ENCODE data around the gene RS1. TPM values are rescaled to one million over a fixed set of nuclear protein-coding genes. Genes with fewer than 3 reads are reported as not detected.

The RS1 gene
- total RNA-seq, 2 donors from 2014 or later, result not detected

DNA sequence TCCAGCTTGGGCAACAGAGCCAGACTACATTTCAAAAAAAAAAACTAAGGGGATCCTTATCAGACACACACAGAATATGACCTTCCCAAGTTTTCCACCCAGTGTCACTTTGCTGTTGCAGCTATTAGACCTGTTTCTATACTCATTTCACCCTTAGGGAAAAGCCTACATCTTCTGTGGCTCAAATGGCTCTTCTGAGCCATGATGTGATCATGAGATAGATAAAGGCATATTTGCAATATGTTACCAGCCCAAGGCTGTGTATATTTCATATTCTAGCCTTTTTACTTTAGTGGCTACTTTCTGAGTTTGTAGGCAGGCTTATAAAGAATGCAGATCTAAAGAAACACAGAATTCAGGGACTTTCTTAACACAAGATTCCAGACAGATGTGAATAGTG is 19.3 kb downstream of the RS1 start:
- ATAC-seq (no peak), DNase-seq (no peak)
- no peaks in the 10 kb centered on the region for H3K36me3 Mint-ChIP-seq (ENCODE audit: low read depth)
- no peaks in the 10 kb centered on the region for H3K27me3 Mint-ChIP-seq
- no peaks in the 10 kb centered on the region for H3K4me1 Mint-ChIP-seq
- no peak overlapping the region for H3K27ac Mint-ChIP-seq
- H3K4me3 Mint-ChIP-seq, result no peak overlapping the region
- no peaks in the 10 kb centered on the region for H3K9me3 ChIP-seq (ENCODE audit: control insufficient read depth, low read length, poor library complexity, severe bottlenecking)

GRCh38 chrX:18650662-18651061 is 21.2 kb downstream of the RS1 start:
- ATAC-seq, result no peak

DNA sequence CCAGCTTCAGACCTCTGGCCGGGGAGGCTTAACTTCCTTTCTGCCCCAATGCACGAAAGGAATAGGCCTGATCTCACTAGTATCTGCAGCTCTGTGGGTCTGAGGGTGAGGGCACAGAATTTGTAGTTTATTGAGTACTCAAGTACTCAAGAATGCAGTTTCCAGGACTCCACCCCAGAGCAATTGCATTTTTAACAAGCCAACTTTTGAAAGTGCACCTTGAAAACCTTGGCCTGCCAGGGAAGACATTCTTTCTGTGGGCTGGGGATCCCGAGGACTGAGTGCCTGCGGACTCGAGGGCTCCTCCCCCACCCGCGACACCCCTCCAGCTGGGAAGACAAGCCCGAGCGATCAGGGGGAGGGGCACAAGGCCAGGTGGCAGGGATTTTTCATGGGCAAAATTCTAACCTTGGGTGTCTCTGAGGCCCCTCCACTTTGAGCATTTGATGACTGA is 22.4 kb downstream of the RS1 start:
- H3K9me3 ChIP-seq (ENCODE audit: control insufficient read depth, low read length, poor library complexity, severe bottlenecking), result no peaks in the 10 kb centered on the region
- Mint-ChIP-seq H3K36me3 (ENCODE audit: low read depth) (no peaks in the 10 kb centered on the region), H3K27ac (no peak overlapping the region), H3K4me1 (no peaks in the 10 kb centered on the region), H3K27me3 (no peaks in the 10 kb centered on the region), H3K4me3 (no peak overlapping the region)
- DNase-seq, result no peak
- ATAC-seq, result no peak

More at GRCh38 chrX:18650662-18651061, 21.2 kb downstream of the RS1 start:
- DNase-seq, result no peak
- Mint-ChIP-seq H3K36me3 (ENCODE audit: low read depth) (no peaks in the 10 kb centered on the region), H3K4me1 (no peaks in the 10 kb centered on the region), H3K27me3 (no peaks in the 10 kb centered on the region), H3K27ac (no peak overlapping the region), H3K4me3 (no peak overlapping the region)
- no peaks in the 10 kb centered on the region for H3K9me3 ChIP-seq (ENCODE audit: control insufficient read depth, low read length, poor library complexity, severe bottlenecking)

DNA sequence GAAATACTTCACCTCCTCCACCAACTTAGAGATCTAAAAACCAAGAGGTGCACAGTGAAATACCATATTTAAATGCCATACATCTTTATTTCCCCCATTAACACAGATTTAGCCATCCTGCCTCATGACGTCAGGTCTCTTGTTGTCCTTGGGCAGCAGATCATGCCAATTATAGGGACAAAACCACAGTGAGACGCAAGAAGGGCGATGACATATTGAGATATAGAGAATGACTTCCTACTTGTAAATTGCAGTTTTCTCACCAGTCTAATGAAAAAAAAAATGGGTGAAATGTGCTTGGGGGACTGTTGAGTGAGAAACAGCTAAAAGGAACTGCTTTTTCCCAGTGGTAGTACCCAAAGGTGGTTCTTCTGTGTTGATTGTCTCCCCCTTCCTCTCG is 24.3 kb downstream of the RS1 start:
- ATAC-seq (no peak), DNase-seq (no peak)
- H3K27me3 Mint-ChIP-seq, result no peaks in the 10 kb centered on the region
- H3K36me3 Mint-ChIP-seq (ENCODE audit: low read depth), result no peaks in the 10 kb centered on the region
- no peak overlapping the region for H3K4me3 Mint-ChIP-seq
- no peaks in the 10 kb centered on the region for H3K4me1 Mint-ChIP-seq
- H3K27ac Mint-ChIP-seq, result no peak overlapping the region
- no peaks in the 10 kb centered on the region for H3K9me3 ChIP-seq (ENCODE audit: control insufficient read depth, low read length, poor library complexity, severe bottlenecking)

DNA sequence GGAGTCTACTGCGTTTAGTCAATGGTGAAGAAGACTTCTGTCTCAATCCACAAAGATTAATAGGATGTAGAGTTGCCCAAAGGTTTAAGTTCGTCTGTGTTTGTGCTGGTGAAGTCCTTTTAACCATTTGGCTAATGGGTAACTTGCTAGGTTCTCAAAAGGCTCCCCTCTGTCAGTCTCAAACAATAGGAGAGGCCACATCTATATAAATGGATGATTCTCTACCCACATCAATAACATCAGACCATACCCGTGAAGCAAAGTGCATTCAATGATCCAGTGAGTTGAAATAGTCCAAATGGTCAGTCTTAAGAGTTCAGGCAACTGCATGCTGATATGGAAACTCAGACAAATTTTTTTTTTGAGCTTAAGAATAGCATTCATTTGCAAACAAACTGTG is 28.1 kb downstream of the RS1 start:
- no peak for DNase-seq
- H3K27me3 Mint-ChIP-seq, result no peaks in the 10 kb centered on the region
- H3K4me1 Mint-ChIP-seq, result no peaks in the 10 kb centered on the region
- no peak overlapping the region for H3K4me3 Mint-ChIP-seq
- H3K9me3 ChIP-seq (ENCODE audit: control insufficient read depth, low read length, poor library complexity, severe bottlenecking), result no peaks in the 10 kb centered on the region
- ATAC-seq, result no peak
- H3K27ac Mint-ChIP-seq, result no peak overlapping the region
- no peaks in the 10 kb centered on the region for H3K36me3 Mint-ChIP-seq (ENCODE audit: low read depth)

GRCh38 chrX:18643243-18643642 is 28.7 kb downstream of the RS1 start:
- Mint-ChIP-seq H3K27ac (no peak overlapping the region), H3K36me3 (ENCODE audit: low read depth) (no peaks in the 10 kb centered on the region), H3K4me3 (no peak overlapping the region), H3K27me3 (no peaks in the 10 kb centered on the region), H3K4me1 (no peaks in the 10 kb centered on the region)
- ATAC-seq, result no peak
- no peaks in the 10 kb centered on the region for H3K9me3 ChIP-seq (ENCODE audit: control insufficient read depth, low read length, poor library complexity, severe bottlenecking)
- no peak for DNase-seq

DNA sequence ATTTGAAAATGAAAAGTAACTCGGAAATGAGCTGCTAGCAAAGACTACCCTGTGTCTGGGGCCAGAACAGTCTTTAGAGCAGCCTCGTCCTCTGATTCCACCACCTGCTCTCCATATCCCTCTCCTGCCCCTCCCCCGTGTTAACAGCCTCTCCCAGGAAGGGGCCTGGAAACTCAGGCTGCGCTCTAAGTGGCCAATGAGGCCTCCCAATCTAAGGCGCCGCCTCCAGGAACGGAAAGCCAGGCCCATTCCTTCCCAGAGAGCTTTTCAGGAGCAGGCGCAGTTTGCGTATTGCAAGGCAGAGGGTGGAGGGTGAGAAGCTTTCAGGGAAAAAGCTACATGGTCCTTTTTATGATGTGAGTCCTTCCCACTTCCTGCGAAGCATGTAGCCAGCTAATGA is 31.2 kb downstream of the RS1 start:
- DNase-seq, result no peak

GRCh38 chrX:18639280-18639679 is 32.6 kb downstream of the RS1 start:
- H3K27me3 Mint-ChIP-seq, result no peaks in the 10 kb centered on the region
- H3K27ac Mint-ChIP-seq, result no peak overlapping the region
- ATAC-seq (no peak), DNase-seq (no peak)
- no peaks in the 10 kb centered on the region for H3K4me1 Mint-ChIP-seq
- no peaks in the 10 kb centered on the region for H3K9me3 ChIP-seq (ENCODE audit: control insufficient read depth, low read length, poor library complexity, severe bottlenecking)
- H3K4me3 Mint-ChIP-seq, result no peak overlapping the region
- H3K36me3 Mint-ChIP-seq (ENCODE audit: low read depth), result no peaks in the 10 kb centered on the region

More for the DNA sequence above, 31.2 kb downstream of the RS1 start:
- no peak overlapping the region for H3K27ac Mint-ChIP-seq
- no peak for ATAC-seq
- H3K9me3 ChIP-seq (ENCODE audit: control insufficient read depth, low read length, poor library complexity, severe bottlenecking), result no peaks in the 10 kb centered on the region
- H3K36me3 Mint-ChIP-seq (ENCODE audit: low read depth), result no peaks in the 10 kb centered on the region
- no peak overlapping the region for H3K4me3 Mint-ChIP-seq
- no peaks in the 10 kb centered on the region for H3K4me1 Mint-ChIP-seq
- H3K27me3 Mint-ChIP-seq, result no peaks in the 10 kb centered on the region

GRCh38 chrX:18638398-18638797 is 33.5 kb downstream of the RS1 start:
- H3K9me3 ChIP-seq (ENCODE audit: control insufficient read depth, low read length, poor library complexity, severe bottlenecking), result no peaks in the 10 kb centered on the region
- no peak for ATAC-seq

DNA sequence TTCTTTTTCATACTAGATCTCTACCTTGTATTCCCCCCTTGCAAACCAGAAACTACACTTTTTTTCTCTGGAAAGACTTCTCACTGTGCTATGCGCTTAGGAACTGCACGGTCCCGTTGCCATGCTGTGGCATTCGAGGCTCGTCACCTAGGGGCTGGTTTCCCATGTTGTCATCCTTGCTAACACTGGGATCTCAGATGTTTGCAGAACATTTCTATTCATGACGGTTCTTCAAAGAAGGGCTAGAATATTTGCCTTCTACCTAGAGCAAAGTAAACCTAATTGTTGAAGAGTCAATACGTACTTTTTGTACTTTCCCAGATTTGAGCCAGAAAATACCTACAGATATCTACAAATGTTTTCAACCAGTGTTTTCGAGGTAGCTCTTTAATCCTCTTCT is 41.0 kb downstream of the RS1 start:
- Mint-ChIP-seq H3K27ac (no peak overlapping the region), H3K27me3 (no peaks in the 10 kb centered on the region), H3K4me1 (no peaks in the 10 kb centered on the region), H3K36me3 (ENCODE audit: low read depth) (no peaks in the 10 kb centered on the region), H3K4me3 (no peak overlapping the region)
- H3K9me3 ChIP-seq (ENCODE audit: control insufficient read depth, low read length, poor library complexity, severe bottlenecking), result no peaks in the 10 kb centered on the region
- no peak for DNase-seq
- no peak for ATAC-seq

More at GRCh38 chrX:18638398-18638797, 33.5 kb downstream of the RS1 start:
- H3K4me1 Mint-ChIP-seq, result no peaks in the 10 kb centered on the region
- H3K4me3 Mint-ChIP-seq, result no peak overlapping the region
- H3K27me3 Mint-ChIP-seq, result no peaks in the 10 kb centered on the region
- H3K27ac Mint-ChIP-seq, result no peak overlapping the region
- no peak for DNase-seq
- no peaks in the 10 kb centered on the region for H3K36me3 Mint-ChIP-seq (ENCODE audit: low read depth)

GRCh38 chrX:18624599-18624998 is 47.3 kb downstream of the RS1 start:
- Mint-ChIP-seq H3K36me3 (ENCODE audit: low read depth) (no peaks in the 10 kb centered on the region), H3K4me3 (no peak overlapping the region)

DNA sequence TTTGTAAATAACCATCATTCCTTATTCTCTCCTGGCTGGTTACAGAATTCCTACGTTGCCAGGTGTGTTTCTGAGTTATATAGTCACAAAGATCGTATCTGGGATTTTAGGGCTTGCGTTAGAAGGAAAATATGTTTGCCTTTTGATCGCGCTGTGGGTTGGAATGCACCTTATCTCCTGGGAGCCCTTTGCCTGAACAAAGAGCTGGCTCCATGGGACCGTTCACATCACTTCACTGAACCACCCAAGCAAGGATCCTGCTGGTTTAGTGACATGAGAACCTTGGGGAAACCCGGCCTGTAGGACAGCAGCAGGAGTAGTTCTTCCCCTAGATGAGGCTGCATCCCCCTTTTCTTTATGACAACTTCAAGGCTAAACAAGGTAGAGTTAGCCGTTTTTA is 51.6 kb downstream of the RS1 start:
- Mint-ChIP-seq H3K36me3 (ENCODE audit: low read depth) (no peaks in the 10 kb centered on the region), H3K27ac (no peak overlapping the region), H3K27me3 (no peaks in the 10 kb centered on the region), H3K4me1 (no peaks in the 10 kb centered on the region), H3K4me3 (no peak overlapping the region)
- DNase-seq (no peak), ATAC-seq (no peak)
- H3K9me3 ChIP-seq (ENCODE audit: control insufficient read depth, low read length, poor library complexity, severe bottlenecking), result no peaks in the 10 kb centered on the region

More at GRCh38 chrX:18624599-18624998, 47.3 kb downstream of the RS1 start:
- H3K27me3 Mint-ChIP-seq, result no peaks in the 10 kb centered on the region
- H3K4me1 Mint-ChIP-seq, result no peaks in the 10 kb centered on the region
- DNase-seq (no peak), ATAC-seq (no peak)
- H3K9me3 ChIP-seq (ENCODE audit: control insufficient read depth, low read length, poor library complexity, severe bottlenecking), result no peaks in the 10 kb centered on the region
- no peak overlapping the region for H3K27ac Mint-ChIP-seq

DNA sequence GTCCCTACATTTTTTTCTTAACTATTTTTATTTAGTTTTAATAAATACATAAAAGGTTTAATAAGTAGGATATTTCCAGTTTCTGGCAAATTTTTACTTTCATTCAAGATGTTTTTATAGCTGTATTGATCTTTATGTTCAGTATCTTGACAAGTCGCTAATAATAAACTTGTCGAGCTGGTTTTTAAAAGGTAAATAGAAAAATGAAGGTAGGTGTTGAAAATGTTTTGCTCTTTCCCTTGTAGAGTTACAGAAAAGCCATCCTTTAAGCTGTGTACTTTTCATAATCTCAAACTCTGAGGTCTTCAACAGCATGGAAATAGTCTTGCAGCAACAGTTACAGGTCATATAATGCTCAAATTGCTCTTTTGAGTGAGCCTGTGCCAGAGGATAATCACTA is 52.6 kb downstream of the RS1 start:
- H3K36me3 Mint-ChIP-seq (ENCODE audit: low read depth), result no peaks in the 10 kb centered on the region
- no peak overlapping the region for H3K27ac Mint-ChIP-seq
- DNase-seq, result no peak
- H3K27me3 Mint-ChIP-seq, result no peaks in the 10 kb centered on the region
- no peak overlapping the region for H3K4me3 Mint-ChIP-seq
- no peaks in the 10 kb centered on the region for H3K4me1 Mint-ChIP-seq
- no peak for ATAC-seq
- H3K9me3 ChIP-seq (ENCODE audit: control insufficient read depth, low read length, poor library complexity, severe bottlenecking), result no peaks in the 10 kb centered on the region

DNA sequence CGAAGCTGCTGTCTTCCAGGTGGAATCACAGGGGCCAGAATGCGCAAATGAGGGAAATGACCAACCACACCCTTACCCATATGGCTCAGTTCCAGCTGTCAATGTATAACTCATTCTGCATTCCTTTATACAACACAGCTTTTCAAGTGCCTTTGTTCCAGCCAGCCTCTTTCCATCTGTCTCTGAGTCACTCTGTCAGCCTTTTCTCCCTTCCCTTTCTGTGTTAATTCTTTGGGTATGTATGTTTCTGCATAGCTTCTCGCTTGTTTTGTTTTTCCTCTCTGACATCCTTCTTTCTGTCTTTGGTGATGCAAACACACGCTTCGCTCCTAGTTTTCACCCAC is 54.5 kb downstream of the RS1 start:
- peak overlapping the region; percentile 46 for H3K27ac Mint-ChIP-seq

More for the DNA sequence above, 54.5 kb downstream of the RS1 start:
- Mint-ChIP-seq H3K4me3 (no peak overlapping the region), H3K27me3 (no peaks in the 10 kb centered on the region), H3K36me3 (ENCODE audit: low read depth) (no peaks in the 10 kb centered on the region), H3K4me1 (no peaks in the 10 kb centered on the region)
- no peak for ATAC-seq
- no peak for DNase-seq
- no peaks in the 10 kb centered on the region for H3K9me3 ChIP-seq (ENCODE audit: control insufficient read depth, low read length, poor library complexity, severe bottlenecking)

All from T-helper 17 cell (primary cell).